ENCODE results near the gene ULK2.

GRCh38 chr17:19739241-19740201 lies 128.2 kb downstream of the ULK2 start:
- TF ChIP-seq MAX (IDR thresholded peaks at IDR 0.05) (no peak), REST (IDR thresholded peaks at IDR 0.05; ENCODE audit: low read depth) (no peak), EP300 (IDR thresholded peaks at IDR 0.05; ENCODE audit: borderline replicate concordance) (no peak), CEBPB (IDR thresholded peaks at IDR 0.05) (no peak), RAD21 (IDR thresholded peaks at IDR 0.05; ENCODE audit: low read depth) (no peak), TAF1 (IDR thresholded peaks at IDR 0.05; ENCODE audit: low read depth) (no peak), FOXM1 (IDR thresholded peaks at IDR 0.05; ENCODE audit: borderline replicate concordance, low read depth) (no peak)
- TF ChIP-seq, protein P1, sequence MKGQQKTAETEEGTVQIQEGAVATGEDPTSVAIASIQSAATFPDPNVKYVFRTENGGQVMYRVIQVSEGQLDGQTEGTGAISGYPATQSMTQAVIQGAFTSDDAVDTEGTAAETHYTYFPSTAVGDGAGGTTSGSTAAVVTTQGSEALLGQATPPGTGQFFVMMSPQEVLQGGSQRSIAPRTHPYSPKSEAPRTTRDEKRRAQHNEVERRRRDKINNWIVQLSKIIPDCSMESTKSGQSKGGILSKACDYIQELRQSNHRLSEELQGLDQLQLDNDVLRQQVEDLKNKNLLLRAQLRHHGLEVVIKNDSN (IDR thresholded peaks at IDR 0.05) = no peak

Data from Ishikawa (cell line).